Subcutaneous adipose tissue (tissue), 4 donors: ENCODE data around the gene WFDC5. TPM values are rescaled to one million over a fixed set of nuclear protein-coding genes. Genes with fewer than 3 reads are reported as not detected.

Experiments used
- total RNA-seq, 4 donors: library from RNA; depleted of rRNA; stranded (reverse); fragments of >200 nt; gene quantifications; one replicate each; pipeline ENCODE4 v1.1.0, GENCODE V29; 2016
- TF ChIP-seq, protein P1 (sequence below): fragments of 450-650 bp; IDR thresholded peaks from one replicate; pipeline ENCODE4 v1.5.1; 2016; ENCODE audit warnings: low read depth, mild to moderate bottlenecking, control low read depth, antibody characterized with exemption, moderate library complexity

Gene WFDC5
- total RNA-seq, 4 donors from 2014 or later, result not detected

DNA sequence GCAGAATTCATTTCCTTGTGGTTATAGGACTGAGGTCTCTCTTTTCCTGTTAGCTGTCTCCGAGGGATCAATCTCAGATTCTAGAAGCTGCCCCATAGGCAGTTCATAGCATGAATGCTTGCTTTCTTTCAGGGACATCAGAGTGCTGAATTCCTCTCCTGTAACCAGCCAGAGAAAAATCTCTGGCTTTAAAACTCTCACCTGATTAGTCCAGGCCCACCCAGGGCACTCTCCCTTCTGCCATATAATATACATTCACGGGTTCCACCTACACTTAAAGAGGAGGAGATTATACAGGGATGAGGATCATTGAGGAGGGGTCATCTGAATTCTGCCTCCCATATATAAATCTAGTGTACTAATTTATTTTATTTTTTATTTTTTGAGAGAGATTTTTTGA is 11.9 kb downstream of the WFDC5 start:
- TF ChIP-seq, protein P1, sequence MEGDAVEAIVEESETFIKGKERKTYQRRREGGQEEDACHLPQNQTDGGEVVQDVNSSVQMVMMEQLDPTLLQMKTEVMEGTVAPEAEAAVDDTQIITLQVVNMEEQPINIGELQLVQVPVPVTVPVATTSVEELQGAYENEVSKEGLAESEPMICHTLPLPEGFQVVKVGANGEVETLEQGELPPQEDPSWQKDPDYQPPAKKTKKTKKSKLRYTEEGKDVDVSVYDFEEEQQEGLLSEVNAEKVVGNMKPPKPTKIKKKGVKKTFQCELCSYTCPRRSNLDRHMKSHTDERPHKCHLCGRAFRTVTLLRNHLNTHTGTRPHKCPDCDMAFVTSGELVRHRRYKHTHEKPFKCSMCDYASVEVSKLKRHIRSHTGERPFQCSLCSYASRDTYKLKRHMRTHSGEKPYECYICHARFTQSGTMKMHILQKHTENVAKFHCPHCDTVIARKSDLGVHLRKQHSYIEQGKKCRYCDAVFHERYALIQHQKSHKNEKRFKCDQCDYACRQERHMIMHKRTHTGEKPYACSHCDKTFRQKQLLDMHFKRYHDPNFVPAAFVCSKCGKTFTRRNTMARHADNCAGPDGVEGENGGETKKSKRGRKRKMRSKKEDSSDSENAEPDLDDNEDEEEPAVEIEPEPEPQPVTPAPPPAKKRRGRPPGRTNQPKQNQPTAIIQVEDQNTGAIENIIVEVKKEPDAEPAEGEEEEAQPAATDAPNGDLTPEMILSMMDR, result no peak

DNA sequence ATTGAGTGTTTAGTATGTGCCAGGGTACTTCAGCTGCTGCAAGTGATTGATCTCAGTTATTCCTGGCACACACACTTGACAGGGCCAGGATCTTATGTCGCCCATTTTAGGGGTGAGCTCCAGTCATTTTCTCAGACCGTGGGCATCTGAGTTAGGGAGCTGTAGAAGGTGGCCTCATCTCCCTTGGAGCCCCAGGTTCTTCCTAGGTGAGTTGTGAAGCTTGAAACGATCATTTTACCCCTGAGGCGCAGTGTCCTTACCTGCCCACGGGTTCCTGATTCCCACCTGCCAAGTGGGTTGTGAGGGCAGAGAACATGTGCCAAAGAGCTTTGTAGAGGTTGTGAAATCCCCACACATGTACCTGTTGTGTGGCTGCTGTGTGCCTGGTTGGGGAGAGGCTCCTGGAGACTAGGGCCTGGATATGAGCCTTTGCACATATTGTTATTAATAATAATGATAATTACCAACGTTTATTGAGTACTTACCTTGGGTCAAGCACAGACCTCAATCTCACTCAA is 13.6 kb downstream of the WFDC5 start:
- TF ChIP-seq, protein P1, result no peak

DNA sequence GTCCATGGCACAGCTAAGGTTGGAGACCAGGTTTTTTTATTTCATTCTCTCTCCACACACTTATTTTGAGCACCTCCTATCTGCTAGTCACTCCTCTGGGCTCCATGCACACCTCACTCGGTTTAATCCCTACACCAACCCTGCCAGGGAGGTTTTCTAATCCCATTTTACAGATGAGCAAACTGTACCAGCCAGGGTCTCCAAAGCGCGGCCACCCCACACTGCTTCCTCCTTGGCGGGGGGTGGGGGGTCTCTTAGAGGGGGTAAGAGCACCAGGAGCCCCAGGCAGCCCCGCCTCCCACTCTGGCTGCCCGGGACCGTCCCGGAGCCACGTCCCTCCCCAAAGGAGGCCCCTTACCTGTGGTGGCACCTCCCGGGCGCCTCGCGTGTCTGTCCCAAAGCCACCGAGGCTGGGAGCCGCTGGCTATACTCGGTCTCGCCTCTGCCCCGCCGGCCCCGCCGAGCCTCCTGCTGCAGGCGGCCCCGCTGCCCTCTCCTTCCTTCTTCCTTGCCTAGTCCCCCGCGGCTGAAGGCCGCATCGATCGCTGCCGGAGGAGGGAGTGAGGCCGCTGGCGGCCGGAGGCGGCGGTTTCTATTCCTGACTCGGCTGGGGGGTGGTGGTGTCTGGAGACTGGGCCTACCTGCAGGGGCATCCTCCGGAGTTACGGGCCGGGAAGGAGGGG is 14.3 kb downstream of the WFDC5 start, which contains the start of gene KCNS1:
KCNS1 (minus strand) TSS at position 565 of the 683 bp plus-strand sequence. CDS start 1,891 bp downstream, outside the sequence.
- TF ChIP-seq, protein P1, result no peak

DNA sequence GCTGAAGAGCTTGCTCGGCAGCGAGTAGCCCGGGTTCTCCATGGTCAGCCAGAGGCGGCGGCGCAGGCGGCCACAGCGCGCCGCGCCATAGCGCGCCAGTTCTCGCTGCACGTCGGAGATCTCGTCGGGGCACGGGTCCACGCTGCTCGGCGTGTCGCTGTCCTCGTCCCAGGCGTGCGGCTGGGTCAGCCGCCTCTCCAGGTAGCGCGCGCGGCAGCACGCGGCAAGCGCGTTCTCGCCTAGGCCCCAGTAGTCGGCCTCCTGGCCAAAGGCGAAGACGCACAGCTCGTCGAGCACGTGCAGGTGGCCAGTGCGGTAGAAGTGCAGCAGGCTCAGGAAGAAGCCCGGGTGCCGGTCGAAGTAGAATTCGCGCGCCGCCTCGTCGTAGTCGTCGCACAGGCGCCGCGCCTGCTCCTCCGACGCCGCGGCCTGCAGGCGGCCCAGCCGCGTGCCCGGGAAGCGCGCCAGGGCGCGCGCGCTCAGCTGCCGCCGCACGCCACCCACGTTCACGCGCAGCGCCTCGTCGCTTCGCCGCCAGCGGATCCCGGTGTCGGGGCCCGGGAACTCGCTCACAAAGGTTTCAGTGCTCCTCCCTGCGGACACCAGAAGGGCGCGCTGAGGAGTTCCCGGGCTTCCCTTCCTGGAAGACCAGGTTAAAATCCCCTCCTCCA is 16.7 kb downstream of the WFDC5 start:
- TF ChIP-seq, protein P1, result no peak

DNA sequence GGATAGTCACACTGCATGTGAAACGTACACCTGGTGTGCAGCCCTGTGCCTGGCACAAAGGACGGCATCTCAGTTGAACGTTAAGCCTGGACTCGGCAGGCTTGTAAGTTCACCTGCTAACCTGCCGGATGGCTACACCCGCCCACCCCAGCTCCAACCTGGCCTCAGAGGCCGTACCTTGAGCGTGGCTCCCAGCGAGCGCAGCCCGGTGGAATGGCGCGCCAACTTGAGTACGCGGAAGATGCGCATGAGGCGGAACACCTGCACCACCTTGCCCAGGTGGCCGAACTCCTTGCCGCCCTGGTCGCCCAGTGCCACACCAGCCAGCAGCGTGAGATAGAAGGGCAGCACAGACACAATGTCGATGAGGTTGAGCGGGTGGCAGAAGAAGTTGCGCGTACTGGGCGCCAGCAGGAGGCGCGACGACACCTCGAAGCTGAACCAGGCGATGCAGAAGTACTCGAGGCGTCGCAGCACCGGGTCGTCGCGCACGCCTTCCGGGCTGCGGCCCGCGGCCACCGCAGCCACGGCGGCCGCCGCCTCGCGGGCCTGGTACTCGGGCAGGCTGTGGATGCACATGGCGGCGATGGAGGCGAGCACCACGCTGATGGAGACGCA is 17.4 kb downstream of the WFDC5 start:
- TF ChIP-seq, protein P1, result no peak

DNA sequence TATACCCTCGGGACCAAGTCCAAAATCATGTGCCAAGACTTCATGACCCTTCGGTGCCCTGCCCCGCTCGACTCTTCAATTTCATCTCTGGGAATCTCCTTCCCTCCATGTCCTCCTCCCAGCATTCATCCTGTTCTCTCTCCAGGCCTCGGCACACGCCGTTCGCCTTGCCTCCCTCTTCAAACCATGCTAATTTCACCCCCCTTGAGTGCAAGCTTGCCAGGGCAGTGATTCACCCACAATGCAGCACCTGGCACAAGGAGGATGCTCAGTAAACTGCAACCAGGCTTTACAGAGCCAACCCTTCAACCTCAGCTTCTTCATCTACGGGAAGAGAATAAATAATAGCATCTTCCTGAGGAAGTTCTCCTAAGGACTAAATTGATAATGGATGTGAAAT is 18.2 kb downstream of the WFDC5 start:
- TF ChIP-seq, protein P1, result no peak

GRCh38 chr20:45095805-45096238 is 19.2 kb downstream of the WFDC5 start:
- TF ChIP-seq, protein P1, result no peak
